ENCODE results near the gene CDC6. TPM values are rescaled to one million over a fixed set of nuclear protein-coding genes. Genes with fewer than 3 reads are reported as not detected.

Gene CDC6
- total RNA-seq, 1 donor from 2014 or later = 49.2 TPM

GRCh38 chr17:40315678-40316570 lies 28.2 kb downstream of the CDC6 start:
- no peak for TF ChIP-seq CTCF (conservative IDR thresholded peaks at IDR 0.05; ENCODE audit: low read depth, low read length)
- no peak overlapping the region for H3K4me3 ChIP-seq (ENCODE audit: low read depth, low read length)
- no peak for DNase-seq (ENCODE audit: low read depth)

- peak; percentile 5 for TF ChIP-seq CTCF (conservative IDR thresholded peaks at IDR 0.05; ENCODE audit: low read depth, low read length)
- peak overlapping the region; percentile 98 for H3K4me3 ChIP-seq (ENCODE audit: low read depth, low read length)
- no peak for DNase-seq (ENCODE audit: low read depth)
Measured at GRCh38 chr17:40316571-40317344, 29.1 kb downstream of the CDC6 start.

- peak overlapping the region; percentile 98 for H3K4me3 ChIP-seq (ENCODE audit: low read depth, low read length)
- peak; percentile 73 for TF ChIP-seq CTCF (conservative IDR thresholded peaks at IDR 0.05; ENCODE audit: low read depth, low read length)
- DNase-seq (ENCODE audit: low read depth) = no peak
Measured at GRCh38 chr17:40317345-40317873, 29.7 kb downstream of the CDC6 start.

GRCh38 chr17:40317880-40318829 lies 30.5 kb downstream of the CDC6 start:
- H3K4me3 ChIP-seq (ENCODE audit: low read depth, low read length) = peak overlapping the region; percentile 98
- TF ChIP-seq CTCF (conservative IDR thresholded peaks at IDR 0.05; ENCODE audit: low read depth, low read length) = no peak
- DNase-seq (ENCODE audit: low read depth) = no peak

GRCh38 chr17:40318830-40319391 lies 31.2 kb downstream of the CDC6 start:
- H3K4me3 ChIP-seq (ENCODE audit: low read depth, low read length) = peak overlapping the region; percentile 98
- TF ChIP-seq CTCF (conservative IDR thresholded peaks at IDR 0.05; ENCODE audit: low read depth, low read length) = peak; percentile 21
- no peak for DNase-seq (ENCODE audit: low read depth)

Measured in epithelial cell of proximal tubule (primary cell).